ENCODE results near the gene ASB15. TPM values are rescaled to one million over a fixed set of nuclear protein-coding genes. Genes with fewer than 3 reads are reported as not detected.

ASB15 gene
- total and polyA plus RNA-seq, 2 donors (not counting 3 experiments of a cell fraction or from before 2014, with no cell fraction given): not detected

DNA sequence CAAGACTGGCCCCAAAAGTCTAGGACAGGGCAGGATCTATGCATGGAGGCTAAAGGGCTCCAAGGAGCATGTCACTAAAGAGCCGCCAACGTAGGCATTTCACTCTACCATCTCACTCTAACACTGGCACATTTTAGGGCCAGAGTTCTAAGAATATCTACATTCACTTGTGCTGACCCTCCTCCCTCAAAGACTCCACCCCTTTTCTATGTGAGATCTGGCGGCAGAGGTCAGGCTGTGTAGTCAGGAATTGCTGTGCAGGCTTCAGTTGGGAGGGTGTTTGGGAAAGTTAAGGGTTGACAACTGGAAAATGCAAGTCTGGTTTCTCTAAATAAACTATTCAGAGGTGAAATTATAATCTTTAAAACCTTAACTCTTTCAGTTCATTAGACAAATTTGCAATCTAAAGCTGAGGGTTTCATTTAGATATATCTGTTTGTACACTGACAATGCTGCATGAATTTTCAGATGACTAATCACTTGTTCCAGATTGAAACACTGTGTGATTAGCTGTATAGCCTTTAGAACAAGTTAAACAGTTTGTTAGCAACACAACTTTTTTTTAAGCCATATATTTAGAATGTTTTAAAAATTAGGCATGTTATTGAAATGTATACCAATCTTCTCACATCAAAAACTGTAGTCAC, 72.3 kb downstream of the ASB15 start:
- H3K9ac ChIP-seq (replicated peaks; ENCODE audit: extremely low read depth, insufficient read depth, low read length): no peak overlapping the region
- no peaks in the 10 kb centered on the region for H3K27me3 ChIP-seq (ENCODE audit: control insufficient read depth in 2 of 2, insufficient read depth in 2 of 2, low read length in 2 of 2)
- H3K9me1 ChIP-seq (replicated peaks; ENCODE audit: control insufficient read depth, extremely low read depth, insufficient read depth, low read length): no peaks in the 10 kb centered on the region
- no peaks in the 10 kb centered on the region for H3K36me3 ChIP-seq (ENCODE audit: control insufficient read depth in 2 of 2, extremely low read depth in 1 of 2, insufficient read depth in 2 of 2, low read length in 2 of 2)
- no peaks in the 10 kb centered on the region for H3K4me1 ChIP-seq (ENCODE audit: control insufficient read depth, extremely low read depth, insufficient read depth, low read length)
- no peaks in the 10 kb centered on the region for H3K9me3 ChIP-seq (replicated peaks; ENCODE audit: control insufficient read depth, insufficient read depth, low read length)
- DNase-seq (ENCODE audit: low read depth, low spot score): no peak
- no peaks in the 10 kb centered on the region for H3K79me2 ChIP-seq (ENCODE audit: control insufficient read depth, insufficient read depth, low read length)
- FAIRE-seq: no peak
- dilution Hi-C loops (cut with MboI; ENCODE audit: extremely low pct_ligation_motif_present, low sequenced_read_pairs) (no loop called here), intact Hi-C loops (cut with micrococcal nuclease) (loop anchor here (2.0 kb wide), 1 partner anchor 19 kb away; the partner anchor contains the start of gene LMOD2)
- ChIA-PET POLR2A (no interaction called here), CTCF (interaction anchor here (1.0 to 1.4 kb wide), 5 partner anchors 9 to 197 kb away, joined by 3 to 12 read pairs (median 4); no protein-coding TSS in a partner anchor)
- no peak overlapping the region for H3K4me3 ChIP-seq (replicated peaks in 1 of 3; ENCODE audit: insufficient read depth in 1 of 3, low read depth in 1 of 3, low read length in 3 of 3)
- BruUV-seq (replicated peaks): no TSS peak
- H2AFZ ChIP-seq (ENCODE audit: low read depth, low read length): no peak overlapping the region
- H4K20me1 ChIP-seq (replicated peaks; ENCODE audit: control insufficient read depth, extremely low read depth, insufficient read depth, low read length): no peaks in the 10 kb centered on the region
- no peak overlapping the region for H3K4me2 ChIP-seq (ENCODE audit: insufficient read depth, low read length)
- no peak overlapping the region for H3K27ac ChIP-seq (ENCODE audit: insufficient read depth, low read depth, low read length)
- TF ChIP-seq POLR2AphosphoS5 (IDR thresholded peaks at IDR 0.05; ENCODE audit: insufficient read depth, low read depth, low read length) (no peak), POLR2A (IDR thresholded peaks at IDR 0.05; ENCODE audit: low read depth, low read length) (no peak), MAX (IDR thresholded peaks at IDR 0.05; ENCODE audit: insufficient read depth, insufficient read length) (no peak), JUN (IDR thresholded peaks at IDR 0.05; ENCODE audit: borderline replicate concordance, insufficient read depth, insufficient read length, low read depth) (no peak), MYC (IDR thresholded peaks at IDR 0.05; ENCODE audit: low read depth, low read length) (no peak), FOS (IDR thresholded peaks at IDR 0.05; ENCODE audit: borderline replicate concordance, insufficient read depth, low read length) (no peak), GATA2 (IDR thresholded peaks at IDR 0.05; ENCODE audit: insufficient read depth, insufficient read length, low read depth, low read length) (no peak), EZH2 (IDR thresholded peaks at IDR 0.05; ENCODE audit: borderline replicate concordance, low read depth, low read length, severe bottlenecking) (no peak)
- TF ChIP-seq, protein P1, sequence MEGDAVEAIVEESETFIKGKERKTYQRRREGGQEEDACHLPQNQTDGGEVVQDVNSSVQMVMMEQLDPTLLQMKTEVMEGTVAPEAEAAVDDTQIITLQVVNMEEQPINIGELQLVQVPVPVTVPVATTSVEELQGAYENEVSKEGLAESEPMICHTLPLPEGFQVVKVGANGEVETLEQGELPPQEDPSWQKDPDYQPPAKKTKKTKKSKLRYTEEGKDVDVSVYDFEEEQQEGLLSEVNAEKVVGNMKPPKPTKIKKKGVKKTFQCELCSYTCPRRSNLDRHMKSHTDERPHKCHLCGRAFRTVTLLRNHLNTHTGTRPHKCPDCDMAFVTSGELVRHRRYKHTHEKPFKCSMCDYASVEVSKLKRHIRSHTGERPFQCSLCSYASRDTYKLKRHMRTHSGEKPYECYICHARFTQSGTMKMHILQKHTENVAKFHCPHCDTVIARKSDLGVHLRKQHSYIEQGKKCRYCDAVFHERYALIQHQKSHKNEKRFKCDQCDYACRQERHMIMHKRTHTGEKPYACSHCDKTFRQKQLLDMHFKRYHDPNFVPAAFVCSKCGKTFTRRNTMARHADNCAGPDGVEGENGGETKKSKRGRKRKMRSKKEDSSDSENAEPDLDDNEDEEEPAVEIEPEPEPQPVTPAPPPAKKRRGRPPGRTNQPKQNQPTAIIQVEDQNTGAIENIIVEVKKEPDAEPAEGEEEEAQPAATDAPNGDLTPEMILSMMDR (IDR thresholded peaks at IDR 0.05; ENCODE audit: extremely low read depth in 1 of 2, insufficient read depth in 1 of 2, low read depth in 1 of 2, low read length in 2 of 2): no peak

Data from endothelial cell of umbilical vein (primary cell).